ENCODE data around the gene WDCP. TPM values are rescaled to one million over a fixed set of nuclear protein-coding genes. Genes with fewer than 3 reads are reported as not detected.
"Not testable (repeated sequence)": the region's sequence is repeated elsewhere in the genome, so short reads cannot be mapped to it uniquely, and the experiment has no call there.

WDCP gene
- total RNA-seq, 3 donors from 2014 or later, result 22.5 to 26.9 (median 25.5) TPM

DNA sequence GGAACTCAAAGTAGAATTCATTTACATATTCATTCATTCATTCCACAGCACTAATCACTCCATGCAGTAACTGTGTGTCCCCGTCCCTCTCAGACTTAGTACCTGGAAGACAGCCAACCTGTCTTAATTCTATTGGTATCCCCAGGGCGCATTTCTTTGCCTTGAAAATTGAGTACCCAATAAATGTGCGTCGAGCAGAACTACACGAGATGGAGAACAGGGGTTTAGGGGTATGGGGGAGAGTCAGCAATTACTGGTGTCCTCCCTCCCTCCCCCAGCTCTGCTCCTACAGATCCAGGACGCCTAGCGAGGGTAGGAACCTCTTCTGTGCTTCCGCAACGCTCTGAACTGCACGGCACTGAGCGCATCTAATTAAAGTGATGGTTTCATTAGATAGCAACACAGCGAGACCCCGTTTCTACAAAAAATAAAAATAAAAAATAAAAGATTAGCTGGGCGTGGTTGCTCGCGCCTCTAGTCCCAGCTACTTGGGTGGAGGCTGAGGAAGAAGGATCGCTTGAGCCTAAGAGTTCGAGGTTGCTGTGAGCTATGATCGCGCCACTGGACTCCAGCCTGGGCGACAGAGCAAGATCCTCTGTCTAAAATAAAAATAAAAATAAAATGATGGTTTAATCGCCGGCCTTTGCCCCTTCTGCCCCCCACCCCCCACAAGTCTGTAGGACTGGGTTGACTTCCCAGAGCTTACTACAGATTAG lies 1.7 kb upstream of the WDCP start:
- Mint-ChIP-seq H3K9me3 (no peaks in the 10 kb centered on the region), H3K4me1 (ENCODE audit: low read depth) (peaks cover 22% of the 10 kb centered on the region), H3K27me3 (ENCODE audit: low read depth) (peaks cover 3% of the 10 kb centered on the region), H3K4me3 (no peak overlapping the region), H3K36me3 (ENCODE audit: insufficient read depth) (no peaks in the 10 kb centered on the region)
- no peak for DNase-seq
- ATAC-seq, result no peak

DNA sequence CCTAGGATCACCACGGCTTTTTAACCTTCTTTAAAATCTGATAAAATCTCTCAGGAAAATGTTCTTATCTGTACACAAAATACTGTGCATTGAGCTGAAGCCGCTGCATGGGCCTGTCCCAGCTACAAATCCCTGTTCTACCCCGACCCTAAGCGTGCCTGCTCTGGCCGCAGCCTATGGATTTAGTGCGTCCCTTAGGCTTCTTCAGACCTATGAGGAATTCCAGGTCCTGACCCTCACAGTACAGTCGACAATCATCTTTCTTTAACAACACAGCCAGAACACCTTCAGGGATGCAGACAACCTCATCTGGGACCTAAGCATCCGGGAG lies 477 bp upstream of the WDCP start:
- Mint-ChIP-seq H3K9me3 (no peaks in the 10 kb centered on the region), H3K4me1 (ENCODE audit: low read depth) (peaks cover 24% of the 10 kb centered on the region), H3K27me3 (ENCODE audit: low read depth) (peaks cover 3% of the 10 kb centered on the region), H3K4me3 (peak overlapping the region; percentile 98), H3K36me3 (ENCODE audit: insufficient read depth) (no peaks in the 10 kb centered on the region)
- no peak for DNase-seq
- ATAC-seq, result no peak

DNA sequence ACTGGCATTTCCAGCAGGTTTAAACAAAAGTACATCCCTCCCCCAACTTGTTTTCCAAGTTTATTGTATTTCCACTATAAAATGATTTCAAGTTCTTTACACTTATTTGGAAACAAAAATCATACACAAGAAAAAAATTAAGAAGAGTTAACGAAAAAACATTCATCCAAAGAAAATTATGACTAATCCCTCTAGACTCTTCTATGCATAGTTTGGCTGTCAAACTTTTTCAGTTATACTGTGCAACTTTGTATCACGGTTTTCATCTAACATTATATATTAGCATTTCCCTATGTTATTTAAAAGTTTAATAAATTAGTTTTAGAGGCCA lies 627 bp downstream of the WDCP start:
- Mint-ChIP-seq H3K36me3 (ENCODE audit: insufficient read depth) (no peaks in the 10 kb centered on the region), H3K4me3 (peak overlapping the region; percentile 98), H3K4me1 (ENCODE audit: low read depth) (peaks cover 24% of the 10 kb centered on the region), H3K9me3 (no peaks in the 10 kb centered on the region), H3K27me3 (ENCODE audit: low read depth) (peaks cover 3% of the 10 kb centered on the region)
- ATAC-seq, result no peak
- no peak for DNase-seq

DNA sequence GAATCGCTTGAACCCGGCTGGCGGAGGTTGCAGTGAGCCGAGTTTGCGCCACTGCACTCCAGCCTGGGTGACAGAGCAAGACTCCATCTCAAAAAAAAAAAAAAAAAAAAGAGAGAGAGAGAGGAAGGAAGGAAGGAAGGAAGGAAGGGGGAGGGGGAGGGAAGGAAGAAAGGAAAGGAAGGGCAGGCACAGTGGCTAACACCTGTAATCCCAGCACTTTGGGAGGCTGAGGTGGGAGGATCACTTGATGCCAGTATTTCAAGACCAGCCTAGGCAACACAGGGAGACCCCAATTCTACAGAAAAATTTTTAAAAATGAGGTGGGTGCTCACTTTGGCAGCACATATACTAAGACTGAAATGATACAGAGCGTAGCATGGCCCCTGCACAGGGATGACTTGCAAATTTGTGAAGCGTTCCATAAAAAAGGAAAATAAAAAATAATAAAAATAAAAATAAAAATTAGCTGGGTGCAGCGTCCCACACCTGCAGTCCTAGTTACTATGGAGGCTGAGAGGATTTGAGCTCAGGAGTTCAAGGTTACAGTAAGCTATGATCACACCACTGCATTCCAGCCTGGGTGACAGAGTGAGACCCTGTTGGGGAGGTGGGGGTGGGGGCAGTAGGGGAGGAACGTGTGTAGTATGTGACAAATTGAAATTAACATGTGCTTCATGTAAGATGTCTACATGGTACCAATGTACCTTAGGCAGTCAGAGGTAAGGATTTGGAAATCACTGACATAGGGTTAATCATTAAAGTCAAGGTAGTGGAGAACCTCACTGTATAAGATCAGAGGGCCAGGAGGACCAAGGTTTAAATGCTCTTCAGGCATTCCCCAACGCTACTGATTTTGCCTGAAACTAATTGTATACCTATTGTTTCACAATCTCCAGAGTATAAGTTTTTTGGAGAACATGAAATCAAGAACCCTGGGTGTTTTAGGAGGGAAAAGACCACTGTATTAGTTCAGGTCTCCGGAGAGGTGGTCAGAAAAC lies 1.4 kb downstream of the WDCP start:
- H3K4me1 Mint-ChIP-seq (ENCODE audit: low read depth), result peaks cover 24% of the 10 kb centered on the region
- no peaks in the 10 kb centered on the region for H3K9me3 Mint-ChIP-seq
- peaks cover 3% of the 10 kb centered on the region for H3K27me3 Mint-ChIP-seq (ENCODE audit: low read depth)
- peak overlapping the region; percentile 98 for H3K4me3 Mint-ChIP-seq
- no peak for DNase-seq
- no peaks in the 10 kb centered on the region for H3K36me3 Mint-ChIP-seq (ENCODE audit: insufficient read depth)
- no peak for ATAC-seq

DNA sequence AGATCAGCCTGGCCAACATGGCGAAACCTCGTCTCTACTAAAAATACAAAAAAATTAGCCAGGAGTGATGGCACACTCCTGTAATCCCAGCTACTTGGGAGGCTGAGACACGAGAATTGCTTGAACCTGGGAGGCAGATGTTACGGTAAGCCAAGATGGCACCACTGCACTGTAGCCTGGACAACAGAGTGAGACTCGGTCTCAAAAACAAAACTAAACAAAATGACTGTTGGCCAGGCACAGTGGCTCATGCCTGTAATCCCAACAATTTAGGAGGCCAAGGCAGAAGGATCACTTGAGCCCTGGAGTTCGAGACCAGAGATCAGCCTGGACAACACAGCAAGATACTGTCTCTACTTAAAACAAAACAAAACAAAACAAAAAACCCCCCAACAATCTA lies 4.1 kb downstream of the WDCP start:
- not testable (repeated sequence) for DNase-seq; H3K4me3 Mint-ChIP-seq; ATAC-seq; H3K27me3 Mint-ChIP-seq (ENCODE audit: low read depth); H3K9me3 Mint-ChIP-seq
- peaks cover 16% of the 10 kb centered on the region for H3K36me3 Mint-ChIP-seq (ENCODE audit: insufficient read depth)
- peaks cover 22% of the 10 kb centered on the region for H3K4me1 Mint-ChIP-seq (ENCODE audit: low read depth)

DNA sequence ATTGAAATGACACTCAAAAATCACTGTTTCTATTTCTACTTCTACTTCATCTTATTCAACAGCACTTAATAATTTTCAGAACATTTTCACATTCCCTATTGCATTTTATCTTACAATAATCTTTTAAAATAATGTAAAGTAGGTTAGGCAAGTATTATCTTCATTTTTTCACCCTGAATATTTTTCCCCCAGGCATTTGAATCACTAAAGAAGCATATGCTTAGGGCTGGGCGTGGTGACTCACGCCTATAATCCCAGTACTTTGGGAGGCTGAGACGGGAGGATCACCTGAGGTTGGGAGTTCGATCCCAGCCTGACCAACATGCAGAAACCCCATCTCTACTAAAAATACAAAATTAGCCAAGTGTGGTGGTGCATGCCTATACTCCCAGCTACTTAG lies 6.7 kb downstream of the WDCP start:
- Mint-ChIP-seq H3K4me1 (ENCODE audit: low read depth) (peaks cover 12% of the 10 kb centered on the region), H3K9me3 (no peaks in the 10 kb centered on the region), H3K27me3 (ENCODE audit: low read depth) (no peaks in the 10 kb centered on the region), H3K4me3 (no peak overlapping the region), H3K36me3 (ENCODE audit: insufficient read depth) (peaks cover 23% of the 10 kb centered on the region)
- DNase-seq, result no peak
- ATAC-seq, result no peak

DNA sequence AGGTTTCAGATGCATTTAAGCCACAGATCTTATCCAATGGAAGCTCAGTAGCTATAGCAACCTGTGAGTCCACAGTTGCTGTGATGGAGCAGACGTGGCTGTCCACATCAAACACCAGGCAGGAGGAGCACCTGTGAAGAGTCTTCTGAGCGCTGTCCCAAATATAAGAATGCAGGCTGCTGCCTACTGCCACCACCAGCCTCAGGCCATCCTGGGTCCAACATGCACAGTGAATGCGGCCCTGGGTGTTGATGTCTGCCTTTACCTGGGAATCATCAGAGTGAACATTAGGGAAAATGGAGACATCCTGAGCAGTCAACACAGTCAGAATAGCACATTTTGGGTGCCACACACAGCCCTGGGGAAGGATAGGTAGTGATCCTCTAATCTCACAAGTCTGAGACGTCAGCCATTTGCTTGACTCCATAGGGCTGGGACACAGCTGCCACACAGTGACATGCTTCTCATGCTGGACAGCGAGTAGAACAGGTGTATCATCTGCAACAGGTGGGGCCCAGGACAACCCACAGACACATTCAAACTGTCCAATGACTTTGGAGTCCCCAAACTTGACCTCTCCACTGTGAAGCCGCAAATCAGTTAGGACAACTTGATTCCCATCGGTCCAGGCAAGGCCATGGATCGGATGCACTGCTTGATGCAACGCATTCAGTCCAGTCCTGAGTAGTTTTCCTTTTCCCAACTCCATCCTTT lies 8.2 kb downstream of the WDCP start:
- H3K4me3 Mint-ChIP-seq, result no peak overlapping the region
- H3K36me3 Mint-ChIP-seq (ENCODE audit: insufficient read depth), result peaks cover 24% of the 10 kb centered on the region
- DNase-seq (no peak), ATAC-seq (no peak)
- H3K27me3 Mint-ChIP-seq (ENCODE audit: low read depth), result no peaks in the 10 kb centered on the region
- H3K9me3 Mint-ChIP-seq, result no peaks in the 10 kb centered on the region
- H3K4me1 Mint-ChIP-seq (ENCODE audit: low read depth), result peaks cover 10% of the 10 kb centered on the region

DNA sequence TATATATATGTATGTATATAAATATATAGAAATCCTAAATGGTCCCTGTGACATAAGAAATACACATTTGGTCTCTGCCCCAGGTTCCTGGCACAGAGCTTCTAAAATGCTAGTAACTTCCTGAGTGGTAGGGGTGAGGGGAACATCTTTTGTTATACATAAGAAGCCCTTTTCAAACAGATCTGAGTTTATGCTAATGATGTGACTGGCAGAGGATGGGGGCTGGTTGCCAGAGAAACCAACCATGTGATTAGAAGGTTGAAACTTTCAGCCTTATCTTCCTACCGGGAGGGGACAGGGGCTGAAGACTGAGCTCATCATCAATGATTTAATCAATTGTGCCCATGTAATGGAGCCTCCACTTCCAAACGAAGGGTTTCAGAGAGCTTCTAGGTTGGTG lies 21.0 kb downstream of the WDCP start:
- H3K4me1 Mint-ChIP-seq (ENCODE audit: low read depth), result no peaks in the 10 kb centered on the region
- H3K36me3 Mint-ChIP-seq (ENCODE audit: insufficient read depth), result peaks cover 46% of the 10 kb centered on the region
- DNase-seq (no peak), ATAC-seq (no peak)
- H3K27me3 Mint-ChIP-seq (ENCODE audit: low read depth), result no peaks in the 10 kb centered on the region
- no peaks in the 10 kb centered on the region for H3K9me3 Mint-ChIP-seq
- no peak overlapping the region for H3K4me3 Mint-ChIP-seq

DNA sequence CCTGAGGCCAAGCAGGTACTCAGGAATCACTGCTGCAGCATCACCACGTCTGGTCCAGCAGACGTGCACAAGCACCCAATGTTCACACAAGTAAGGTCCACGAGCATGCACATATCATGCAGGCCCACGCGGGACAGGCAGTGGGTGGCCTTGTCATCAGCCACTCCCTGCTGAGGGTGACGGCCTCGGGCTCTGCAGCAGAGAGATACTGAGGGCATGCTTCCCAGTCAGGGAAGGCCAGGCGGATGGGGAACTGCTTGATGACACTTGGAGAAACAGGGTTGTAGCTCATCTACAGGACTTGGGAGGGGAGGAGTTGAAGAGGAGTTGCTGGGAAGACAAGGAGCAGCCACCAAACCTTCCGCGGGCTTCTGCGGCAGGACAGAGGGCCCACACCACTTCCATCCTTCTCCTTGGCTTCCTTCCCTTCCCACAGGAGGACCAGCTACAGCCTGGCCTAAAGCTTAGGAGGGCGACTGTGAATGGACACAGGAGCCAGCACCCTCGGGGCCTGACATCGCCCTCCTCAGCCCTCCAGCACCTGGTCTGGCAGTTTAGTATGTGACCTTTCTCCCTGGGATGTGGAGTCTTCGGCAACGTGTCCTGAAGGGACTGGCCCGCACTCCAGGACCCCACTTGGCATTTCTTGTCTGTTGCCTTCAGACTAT lies 22.1 kb downstream of the WDCP start:
- no peaks in the 10 kb centered on the region for H3K9me3 Mint-ChIP-seq
- DNase-seq (no peak), ATAC-seq (no peak)
- H3K4me3 Mint-ChIP-seq, result no peak overlapping the region
- H3K36me3 Mint-ChIP-seq (ENCODE audit: insufficient read depth), result peaks cover 40% of the 10 kb centered on the region
- no peaks in the 10 kb centered on the region for H3K27me3 Mint-ChIP-seq (ENCODE audit: low read depth)
- H3K4me1 Mint-ChIP-seq (ENCODE audit: low read depth), result no peaks in the 10 kb centered on the region

DNA sequence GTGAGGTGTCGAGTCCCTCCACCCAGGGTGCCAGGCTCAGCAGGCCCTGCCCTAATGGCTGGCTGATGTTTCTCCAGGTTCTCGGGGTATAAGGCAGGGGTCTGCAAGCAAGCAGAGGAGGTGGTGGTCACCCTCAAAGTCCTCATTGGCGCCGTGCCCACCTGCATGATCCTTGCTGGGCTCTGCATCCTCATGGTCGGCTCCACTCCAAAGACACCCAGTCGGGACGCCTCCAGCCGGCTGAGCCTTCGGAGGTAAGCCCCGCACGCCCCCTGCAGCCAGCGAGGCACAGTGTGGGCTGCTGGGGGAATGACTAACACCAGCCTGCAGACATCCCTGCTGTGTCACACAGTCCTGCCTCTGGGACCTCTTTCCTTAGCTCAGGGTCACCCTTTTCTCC lies 23.2 kb downstream of the WDCP start:
- no peaks in the 10 kb centered on the region for H3K4me1 Mint-ChIP-seq (ENCODE audit: low read depth)
- ATAC-seq, result no peak
- peaks cover 30% of the 10 kb centered on the region for H3K36me3 Mint-ChIP-seq (ENCODE audit: insufficient read depth)
- no peaks in the 10 kb centered on the region for H3K27me3 Mint-ChIP-seq (ENCODE audit: low read depth)
- no peak overlapping the region for H3K4me3 Mint-ChIP-seq
- no peaks in the 10 kb centered on the region for H3K9me3 Mint-ChIP-seq
- no peak for DNase-seq

DNA sequence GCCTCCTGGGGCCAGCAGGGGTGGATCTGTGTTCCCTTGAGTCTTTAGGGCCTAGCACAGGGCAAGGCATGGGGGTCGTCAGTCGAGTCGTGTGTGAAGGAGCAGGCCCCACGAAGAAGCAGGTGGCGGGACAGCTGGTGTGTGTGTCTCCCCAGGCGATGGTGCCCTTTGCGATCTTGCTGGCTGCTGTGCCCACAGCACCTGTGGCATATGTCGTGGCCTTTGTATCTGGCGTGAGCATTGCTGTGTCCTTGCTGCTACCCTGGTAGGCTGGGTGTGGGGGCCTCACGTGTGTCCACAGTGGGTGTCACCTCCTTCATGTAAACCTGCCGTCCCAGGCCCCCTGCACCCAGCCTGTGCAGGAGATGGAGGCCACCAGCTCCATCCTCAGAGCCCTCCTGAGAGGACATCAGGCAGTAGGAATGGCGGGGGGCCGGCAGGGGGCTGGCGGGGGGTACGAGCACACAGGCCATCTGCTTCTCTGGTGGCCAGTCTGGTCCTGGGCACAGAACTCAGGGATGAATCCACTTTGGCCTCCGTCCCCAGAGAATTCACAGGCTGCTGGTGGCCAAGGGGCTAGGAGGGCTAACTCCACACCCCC lies 24.1 kb downstream of the WDCP start:
- DNase-seq (no peak), ATAC-seq (no peak)
- Mint-ChIP-seq H3K9me3 (no peaks in the 10 kb centered on the region), H3K4me1 (ENCODE audit: low read depth) (no peaks in the 10 kb centered on the region), H3K27me3 (ENCODE audit: low read depth) (no peaks in the 10 kb centered on the region), H3K4me3 (no peak overlapping the region), H3K36me3 (ENCODE audit: insufficient read depth) (peaks cover 24% of the 10 kb centered on the region)

DNA sequence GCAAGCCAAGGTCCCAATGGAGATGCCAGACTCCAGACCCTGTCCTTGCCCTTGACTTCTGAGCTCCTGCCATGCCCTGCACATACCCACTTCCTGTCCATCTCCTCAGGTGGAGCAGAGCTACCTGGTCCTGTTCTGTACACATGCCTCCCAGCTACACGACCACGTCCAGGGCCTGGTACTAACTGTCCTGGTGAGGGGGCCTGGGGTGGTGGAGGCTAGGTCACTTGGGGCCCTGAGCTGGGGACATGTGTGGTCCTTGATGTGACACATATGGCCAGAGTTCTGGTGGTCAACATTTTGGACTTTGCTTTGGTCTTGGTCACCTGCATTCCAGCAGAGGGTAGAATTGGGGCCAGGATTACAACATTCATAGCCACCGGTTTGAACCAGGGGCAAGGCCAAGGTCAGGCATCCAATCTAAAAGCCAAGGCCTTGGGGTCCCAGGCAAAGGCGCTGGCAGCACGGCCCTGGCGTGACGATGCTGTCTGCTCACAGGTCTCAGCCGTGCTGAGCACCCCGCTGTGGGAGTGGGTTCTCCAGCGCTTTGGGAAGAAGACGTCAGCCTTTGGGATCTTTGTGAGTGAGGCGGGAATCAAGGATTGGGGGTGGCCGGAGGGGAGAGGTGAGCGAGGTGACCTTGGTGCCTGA lies 24.7 kb downstream of the WDCP start:
- ATAC-seq, result no peak
- Mint-ChIP-seq H3K36me3 (ENCODE audit: insufficient read depth) (peaks cover 22% of the 10 kb centered on the region), H3K9me3 (no peaks in the 10 kb centered on the region), H3K27me3 (ENCODE audit: low read depth) (no peaks in the 10 kb centered on the region), H3K4me3 (no peak overlapping the region), H3K4me1 (ENCODE audit: low read depth) (no peaks in the 10 kb centered on the region)
- no peak for DNase-seq

DNA sequence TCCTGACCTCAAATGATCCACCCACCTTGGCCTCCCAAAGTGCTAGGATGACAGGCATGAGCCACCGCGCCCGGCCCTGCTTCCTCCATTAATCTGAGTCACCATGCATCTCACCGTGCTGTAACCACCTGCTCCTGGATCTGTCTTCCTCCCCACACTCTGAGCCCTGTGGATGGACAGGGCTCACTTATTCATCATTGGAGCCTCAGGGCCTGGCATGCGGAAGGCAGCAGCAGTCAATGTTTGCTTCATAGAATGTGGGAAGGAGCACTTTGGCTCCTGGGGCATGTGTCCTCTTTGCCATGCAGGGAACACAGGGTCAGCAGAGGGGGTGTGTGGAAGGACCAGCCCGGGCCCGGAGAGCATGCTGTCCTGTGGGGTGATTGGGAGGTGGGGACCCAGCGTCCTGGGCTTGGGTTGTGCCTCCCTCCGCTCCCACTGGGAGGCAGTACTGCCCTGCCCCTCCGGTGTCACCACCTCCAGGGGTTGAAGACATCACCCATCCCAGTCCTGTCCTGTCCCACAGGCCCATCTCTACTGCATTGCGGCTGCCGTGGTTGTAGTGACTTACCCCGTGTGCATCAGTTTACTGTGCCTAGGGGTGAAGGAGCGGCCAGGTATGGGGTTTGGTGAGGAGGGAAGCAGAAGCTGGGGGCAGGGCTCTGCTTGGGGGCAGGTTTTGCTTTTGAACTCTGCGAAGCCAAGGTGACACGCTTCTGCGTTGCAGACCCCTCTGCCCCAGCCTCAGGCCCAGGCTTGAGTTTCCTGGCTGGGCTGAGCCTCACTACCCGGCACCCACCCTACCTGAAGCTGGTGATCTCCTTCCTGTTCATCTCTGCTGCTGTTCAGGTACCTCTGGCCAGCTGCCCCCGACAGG lies 25.8 kb downstream of the WDCP start:
- Mint-ChIP-seq H3K36me3 (ENCODE audit: insufficient read depth) (peaks cover 16% of the 10 kb centered on the region), H3K4me3 (no peak overlapping the region), H3K4me1 (ENCODE audit: low read depth) (no peaks in the 10 kb centered on the region), H3K9me3 (no peaks in the 10 kb centered on the region), H3K27me3 (ENCODE audit: low read depth) (no peaks in the 10 kb centered on the region)
- ATAC-seq, result peak; percentile 46
- no peak for DNase-seq

All from activated T-cell treated with anti-CD3 and anti-CD28 coated beads, Interleukin-2, amount 50 U/mL, for 4 hours (primary cell).